NCI-H1436 (cell line): ENCODE results near the gene MAP4K4.

Experiments
- DNase-seq: peaks from one replicate; lab custom pipeline; 2025; lab: John Stamatoyannopoulos, UW

The MAP4K4 gene

GRCh38 chr2:101788995-101789970 lies 91.8 kb downstream of the MAP4K4 start:
- no peak for DNase-seq

- DNase-seq, result no peak
Measured at GRCh38 chr2:101790416-101790815, 92.9 kb downstream of the MAP4K4 start.

- no peak for DNase-seq
Measured at GRCh38 chr2:101790857-101791256, 93.3 kb downstream of the MAP4K4 start.

- DNase-seq, result no peak
Measured at GRCh38 chr2:101792208-101792607, 94.7 kb downstream of the MAP4K4 start.

GRCh38 chr2:101793277-101793969 lies 95.9 kb downstream of the MAP4K4 start:
- DNase-seq, result no peak

- DNase-seq, result no peak
Measured at GRCh38 chr2:101794141-101794540, 96.6 kb downstream of the MAP4K4 start.

- no peak for DNase-seq
Measured at GRCh38 chr2:101795033-101795432, 97.5 kb downstream of the MAP4K4 start.

GRCh38 chr2:101796825-101797600 lies 99.5 kb downstream of the MAP4K4 start:
- DNase-seq, result no peak

GRCh38 chr2:101801496-101801895 lies 104.0 kb downstream of the MAP4K4 start:
- no peak for DNase-seq

- DNase-seq, result no peak
Measured at GRCh38 chr2:101802329-101802728, 104.8 kb downstream of the MAP4K4 start.

- no peak for DNase-seq
Measured at GRCh38 chr2:101803128-101803527, 105.6 kb downstream of the MAP4K4 start.

GRCh38 chr2:101803945-101804696 lies 106.6 kb downstream of the MAP4K4 start:
- DNase-seq, result no peak

- no peak for DNase-seq
Measured at GRCh38 chr2:101805152-101806088, 107.9 kb downstream of the MAP4K4 start.

GRCh38 chr2:101806123-101806522 lies 108.6 kb downstream of the MAP4K4 start:
- DNase-seq, result no peak

- no peak for DNase-seq
Measured at GRCh38 chr2:101806701-101807100, 109.2 kb downstream of the MAP4K4 start.

GRCh38 chr2:101807242-101807641 lies 109.7 kb downstream of the MAP4K4 start:
- DNase-seq, result no peak

GRCh38 chr2:101808006-101808562 lies 110.6 kb downstream of the MAP4K4 start:
- no peak for DNase-seq

- no peak for DNase-seq
Measured at GRCh38 chr2:101809698-101810097, 112.2 kb downstream of the MAP4K4 start.

- no peak for DNase-seq
Measured at GRCh38 chr2:101811226-101812015, 113.9 kb downstream of the MAP4K4 start.
